HG03442 (cell line): ENCODE results near the gene SEC23B.
"Not testable (repeated sequence)": the region's sequence is repeated elsewhere in the genome, so short reads cannot be mapped to it uniquely, and the experiment has no call there.

ENCODE experiments used
- ATAC-seq: cut with Tn5 transposase; IDR thresholded peaks from one replicate; pipeline ENCODE4 v1.9.1; 2021; ENCODE audit warnings: mild to moderate bottlenecking, moderate library complexity; ENCODE audit not compliant: unreplicated experiment

Gene SEC23B

GRCh38 chr20:18507218-18508191 is at the start of gene SEC23B:
SEC23B (plus strand) TSS chr20:18507940; CDS start chr20:18510836, 2,896 bp downstream.
- peak; percentile 94 for ATAC-seq

GRCh38 chr20:18465536-18466200 is 42.1 kb upstream of the SEC23B start:
- ATAC-seq: no peak

DNA sequence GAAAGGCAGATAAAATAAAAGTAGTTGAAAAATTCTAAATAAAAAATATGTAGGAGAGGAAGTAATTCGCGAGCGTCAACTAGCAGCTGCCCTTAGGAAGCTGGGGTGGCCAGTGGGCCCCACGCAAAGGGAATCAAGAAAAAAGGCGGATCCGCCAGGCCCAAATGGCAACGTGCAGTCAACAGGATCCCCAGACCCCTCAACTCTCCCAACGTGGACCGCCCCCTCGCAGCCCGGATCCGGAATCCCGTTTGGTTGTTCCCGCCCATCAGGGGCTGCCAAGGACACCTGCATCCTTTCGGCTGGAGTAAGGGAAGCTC is 41.2 kb upstream of the SEC23B start:
- ATAC-seq: no peak

DNA sequence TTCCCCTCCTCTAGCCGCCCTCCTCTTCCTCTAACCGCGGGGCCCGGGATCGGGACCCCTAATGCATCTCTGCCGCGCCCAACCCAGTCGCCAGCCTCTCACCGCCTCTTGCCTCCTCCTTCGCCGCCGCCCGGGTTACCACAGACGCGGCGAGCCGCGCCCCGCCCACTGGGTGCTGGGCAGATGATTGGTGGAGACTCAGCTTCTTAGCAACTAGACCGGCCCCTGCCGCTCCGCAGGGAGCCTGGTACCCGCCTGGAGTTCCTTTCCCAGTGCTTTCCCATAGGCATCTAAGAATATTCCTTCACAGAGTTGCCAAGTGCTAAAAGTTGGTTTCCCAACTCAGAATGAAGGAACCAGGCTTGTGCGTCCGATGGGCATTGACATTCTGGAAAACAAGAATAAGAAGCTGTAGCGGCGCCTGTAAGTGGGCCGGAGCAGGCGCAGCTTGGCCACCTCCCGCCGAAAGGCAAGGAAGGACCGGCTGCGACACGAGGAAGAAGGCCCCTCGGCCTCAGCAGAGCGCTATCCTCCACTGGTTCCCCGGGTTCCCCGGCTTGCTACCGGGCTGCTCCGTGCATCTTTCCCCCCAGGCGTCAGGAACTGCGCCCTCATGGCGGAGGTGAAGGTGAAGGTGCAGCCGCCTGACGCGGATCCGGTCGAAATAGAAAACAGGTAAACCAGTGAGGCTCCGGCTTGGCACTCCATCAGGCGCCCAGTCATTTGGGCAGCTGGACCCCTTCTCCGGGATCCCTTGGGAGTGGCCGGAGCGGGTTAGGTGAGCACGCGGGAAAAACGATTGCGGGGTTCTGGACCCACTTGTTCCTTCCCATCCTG is 40.6 kb upstream of the SEC23B start, which contains the start of the genes DZANK1 and POLR3F:
Gene DZANK1 (minus strand): TSS at position 137 of the 837 bp plus-strand sequence. CDS start 1,672 bp downstream, outside the sequence.
Gene POLR3F (plus strand): TSS at position 497 of the 837 bp plus-strand sequence. CDS start 117 bp downstream, at position 614.
- peak; percentile 97 for ATAC-seq

GRCh38 chr20:18477218-18477617 is 30.5 kb upstream of the SEC23B start:
- no peak for ATAC-seq

GRCh38 chr20:18477821-18478220 is 29.9 kb upstream of the SEC23B start:
- no peak for ATAC-seq

- no peak for ATAC-seq
Measured at GRCh38 chr20:18481596-18481995, 26.1 kb upstream of the SEC23B start.

- ATAC-seq: no peak
Measured at GRCh38 chr20:18488301-18488700, 19.4 kb upstream of the SEC23B start.

DNA sequence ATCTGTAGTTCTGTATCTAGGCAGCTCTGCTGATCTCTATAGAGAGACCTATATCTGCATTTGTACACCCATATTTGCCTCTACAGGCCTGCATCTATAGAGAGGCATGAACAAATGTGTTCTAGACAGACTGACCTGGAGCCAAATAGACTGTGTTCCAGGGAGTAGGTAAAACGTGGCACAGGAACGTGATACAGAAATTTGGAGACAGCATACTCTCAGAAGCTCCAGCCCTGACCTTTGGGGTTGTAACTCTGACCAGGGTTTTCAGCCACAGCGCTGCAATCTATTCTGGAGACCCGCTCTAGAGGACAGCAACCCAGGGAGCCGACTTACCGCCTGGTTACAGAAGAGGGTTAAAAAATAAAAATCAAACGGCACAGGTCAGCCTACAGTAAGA is 11.7 kb upstream of the SEC23B start:
- ATAC-seq: no peak

DNA sequence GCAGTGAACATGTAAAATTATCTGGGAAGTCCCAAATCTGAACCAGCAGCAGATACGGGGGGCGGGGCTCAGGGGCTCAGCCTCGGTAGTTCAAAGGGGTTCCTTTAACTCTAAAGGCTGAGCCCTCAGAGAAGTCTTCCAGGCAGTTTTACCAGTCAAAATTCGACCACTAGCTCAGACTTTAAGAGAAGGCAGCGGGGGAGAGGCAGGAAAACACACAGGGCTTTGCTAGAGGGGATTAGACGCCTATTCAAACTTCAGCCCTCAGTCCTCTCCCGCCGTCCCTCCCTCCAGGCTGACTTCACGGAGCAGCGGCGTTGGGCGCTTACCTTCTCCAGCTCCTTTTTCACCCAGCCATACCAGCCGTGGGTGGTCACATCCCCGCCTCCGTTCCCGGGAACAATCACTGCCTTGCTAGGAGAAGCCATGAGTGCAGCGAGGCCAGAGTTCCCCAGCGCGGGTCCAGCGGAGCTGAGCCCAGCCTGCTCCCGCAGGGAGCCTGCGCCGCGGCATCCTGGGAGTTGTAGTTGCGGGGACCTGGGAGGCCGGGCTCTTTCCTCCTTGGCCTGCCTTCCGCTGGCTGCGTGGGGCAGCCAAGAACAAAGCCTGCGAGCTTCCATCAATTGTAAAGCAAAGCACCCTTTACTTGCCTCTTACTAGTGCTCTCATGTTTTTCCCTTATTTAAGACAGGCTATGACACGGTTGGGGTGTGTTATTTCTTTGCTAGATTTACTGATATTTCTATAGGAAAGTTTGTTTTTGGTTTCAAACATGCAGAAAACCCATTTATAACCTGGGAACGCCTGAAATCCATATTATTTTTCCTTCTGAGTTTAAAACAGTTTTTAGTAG is 10.8 kb upstream of the SEC23B start, which contains the start of gene RBBP9:
Gene RBBP9 (minus strand): TSS at position 486 of the 853 bp plus-strand sequence. CDS start 58 bp downstream, at position 428.
- peak; percentile 97 for ATAC-seq

- ATAC-seq: no peak
Measured at GRCh38 chr20:18497603-18498002, 10.1 kb upstream of the SEC23B start.

GRCh38 chr20:18501672-18502071 is 6.1 kb upstream of the SEC23B start:
- ATAC-seq: not testable (repeated sequence)

- no peak for ATAC-seq
Measured at GRCh38 chr20:18504479-18505060, 3.2 kb upstream of the SEC23B start.

- ATAC-seq: no peak
Measured at GRCh38 chr20:18506744-18507143, 996 bp upstream of the SEC23B start.

DNA sequence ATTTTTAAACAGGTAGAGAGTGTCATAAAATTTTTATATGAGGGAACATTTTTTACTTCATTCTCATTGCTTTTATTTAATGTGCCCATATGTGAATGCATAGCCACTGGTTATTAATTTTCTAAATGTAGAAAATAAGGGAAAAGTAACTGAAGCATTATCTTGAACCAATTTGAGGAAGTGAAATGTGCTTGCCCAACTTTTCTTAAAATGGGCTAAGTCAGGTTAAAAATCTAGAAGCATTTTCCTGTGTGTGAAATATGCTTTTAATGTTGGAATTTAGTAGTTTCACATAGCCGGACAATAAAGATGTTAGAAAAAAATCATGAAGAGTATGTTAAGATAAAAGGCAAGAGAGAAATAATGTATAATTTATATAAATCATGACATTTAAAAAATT is 3.8 kb downstream of the SEC23B start:
- ATAC-seq: no peak

DNA sequence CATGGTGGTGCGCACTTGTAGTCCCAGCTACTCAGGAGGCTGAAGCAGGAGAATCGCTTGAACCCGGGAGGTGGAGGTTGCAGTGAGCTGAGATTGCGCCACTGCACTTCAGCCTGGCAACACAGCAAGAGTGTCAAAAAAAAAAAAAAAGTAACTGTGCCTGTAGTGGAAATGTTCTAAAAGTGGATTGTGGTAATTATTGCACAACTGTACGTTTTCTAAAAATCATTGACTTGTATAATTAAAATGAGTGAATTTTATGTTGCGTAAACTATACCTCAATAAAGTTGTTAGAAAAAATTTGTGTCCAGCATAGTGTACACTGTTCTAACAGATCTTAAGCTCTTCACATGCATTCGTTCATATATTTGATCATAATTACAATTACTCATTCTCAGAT is 5.5 kb downstream of the SEC23B start:
- ATAC-seq: no peak

GRCh38 chr20:18514127-18514526 is 6.4 kb downstream of the SEC23B start:
- ATAC-seq: no peak

- no peak for ATAC-seq
Measured at GRCh38 chr20:18515973-18516372, 8.2 kb downstream of the SEC23B start.

DNA sequence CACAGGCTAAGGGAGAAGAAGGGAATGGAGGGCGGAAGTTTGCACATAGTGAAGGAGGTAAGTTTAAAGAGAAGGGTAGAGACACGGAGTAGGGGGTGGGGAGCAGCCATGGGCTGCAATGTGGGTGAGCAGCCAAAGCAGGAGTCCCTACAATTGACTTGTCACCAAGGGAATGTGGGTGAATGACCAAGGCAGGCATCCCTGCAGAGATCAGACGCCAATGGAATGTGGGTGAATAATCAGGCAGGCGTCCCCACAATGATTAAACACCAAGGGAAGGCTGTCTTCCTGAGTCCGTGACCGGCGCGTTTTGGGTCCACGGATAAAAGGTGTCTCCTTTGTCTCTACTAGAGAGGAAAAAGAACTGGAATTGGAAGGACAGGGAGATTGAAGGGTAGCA is 14.3 kb downstream of the SEC23B start:
- ATAC-seq: not testable (repeated sequence)
